ENCODE results near the gene ETHE1. TPM values are rescaled to one million over a fixed set of nuclear protein-coding genes. Genes with fewer than 3 reads are reported as not detected.
"Not testable (repeated sequence)": the region's sequence is repeated elsewhere in the genome, so short reads cannot be mapped to it uniquely, and the experiment has no call there.

The ETHE1 gene
- total and polyA plus RNA-seq, 5 experiments from 2014 or later, result 23.9 to 78.7 (median 62.0) TPM

- H3K9me3 Mint-ChIP-seq, result peaks cover 0 to 6% (median 3%) of the 10 kb centered on the region in 9 donors
- DNase-seq (peak; percentile 90 to 98 (median 95)), ATAC-seq (peak; percentile 74 to 77)
- no peaks in the 10 kb centered on the region for H3K27me3 Mint-ChIP-seq
- POLR2A ChIA-PET, result interaction anchor here (0.6 to 8.0 kb wide), 17 partner anchors 9 to 221 kb away, joined by 3 to 51 read pairs (median 6); partner anchors contain the start of genes IRGQ, PHLDB3, SMG9 and ZNF576
- H3K36me3 Mint-ChIP-seq, result peaks cover 5 to 21% (median 9%) of the 10 kb centered on the region in 3 donors
- H3K27ac Mint-ChIP-seq, result peak overlapping the region; percentile 90 to 99 (median 98)
- H3K4me3 Mint-ChIP-seq, result peak overlapping the region; percentile 88 to 100 (median 97)
- H3K4me1 Mint-ChIP-seq, result peaks cover 13 to 32% (median 19%) of the 10 kb centered on the region in 4 donors
These were observed 6.7 kb upstream of the ETHE1 start for GRCh38 chr19:43533546-43534304.

- H3K27ac Mint-ChIP-seq, result peak within 1 kb of the TSS; percentile 90 to 99 (median 98)
- H3K4me3 Mint-ChIP-seq, result peak within 1 kb of the TSS; percentile 88 to 100 (median 97)
- peaks cover 0 to 15% (median 3%) of the 10 kb centered on the region in 3 donors for H3K36me3 Mint-ChIP-seq
- peaks cover 0 to 2% (median 0%) of the 10 kb centered on the region in 9 donors for H3K9me3 Mint-ChIP-seq
- POLR2A ChIA-PET, result interaction anchor here (0.6 to 8.0 kb wide), 22 partner anchors 8 to 1263 kb away, joined by 3 to 51 read pairs (median 5); partner anchors contain the start of genes IRGQ, PHLDB3, SMG9 and ZNF576
- no peaks in the 10 kb centered on the region for H3K27me3 Mint-ChIP-seq
- peaks cover 13 to 32% (median 20%) of the 10 kb centered on the region in 4 donors for H3K4me1 Mint-ChIP-seq
- ATAC-seq (peak; percentile 60 to 70), DNase-seq (peak; percentile 70 to 93 (median 82))
These were observed 6.1 kb upstream of the ETHE1 start, which contains the start of gene ZNF575 for GRCh38 chr19:43532962-43533545. Gene ZNF575 (plus strand): TSS chr19:43533188. CDS start chr19:43534423, 1,235 bp downstream.

GRCh38 chr19:43532571-43532961 is 5.6 kb upstream of the ETHE1 start:
- H3K27me3 Mint-ChIP-seq, result no peaks in the 10 kb centered on the region
- peaks cover 0 to 11% (median 2%) of the 10 kb centered on the region in 3 donors for H3K36me3 Mint-ChIP-seq
- peaks cover 13 to 32% (median 23%) of the 10 kb centered on the region in 4 donors for H3K4me1 Mint-ChIP-seq
- POLR2A ChIA-PET, result interaction anchor here (0.6 to 8.0 kb wide), 18 partner anchors 8 to 1262 kb away, joined by 3 to 51 read pairs (median 6); partner anchors contain the start of genes IRGQ, PHLDB3 and ZNF576
- H3K9me3 Mint-ChIP-seq, result no peaks in the 10 kb centered on the region
- DNase-seq, result peak in 1 of 10 donors; percentile 40
- ATAC-seq, result peak; percentile 18 to 40
- H3K4me3 Mint-ChIP-seq, result peak overlapping the region; percentile 87 to 99 (median 95)
- peak overlapping the region; percentile 89 to 97 (median 94) for H3K27ac Mint-ChIP-seq

DNA sequence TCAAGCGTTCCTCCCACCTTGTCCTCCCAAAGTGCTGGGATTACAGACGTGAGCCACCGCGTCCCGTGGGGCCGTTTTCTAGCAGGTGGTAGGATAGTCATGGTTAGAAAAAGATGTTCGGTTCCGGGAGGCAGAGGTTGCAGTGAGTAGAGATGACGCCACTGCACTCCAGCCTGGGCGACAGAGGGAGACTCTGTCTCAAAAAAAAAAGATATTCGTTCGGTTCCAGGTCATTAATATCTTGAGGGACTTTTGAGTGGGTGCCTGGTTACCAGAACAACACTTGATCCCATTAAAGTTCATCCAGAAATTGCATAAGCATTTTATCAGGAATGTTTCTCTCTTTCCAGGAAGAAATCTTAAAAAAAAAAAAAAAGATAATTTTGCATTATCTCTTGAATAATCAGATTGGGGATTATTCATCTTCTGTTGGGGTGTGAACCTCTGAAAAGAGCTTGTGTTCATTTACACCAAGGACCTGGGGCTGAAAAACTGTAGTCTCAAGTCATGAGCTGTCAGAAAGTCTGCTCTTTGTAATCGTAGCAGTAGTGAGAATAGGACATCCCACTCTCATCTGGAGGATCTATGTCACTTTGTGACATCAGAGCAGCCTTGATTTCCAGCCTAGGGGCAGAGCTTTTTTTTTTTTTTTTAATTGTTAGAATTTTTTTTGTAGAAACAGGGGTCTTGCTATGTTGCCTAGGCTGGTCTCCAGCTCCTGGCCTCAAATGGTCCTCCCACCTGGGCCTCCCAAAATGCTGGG is 1.0 kb upstream of the ETHE1 start:
- POLR2A ChIA-PET, result interaction anchor here (0.7 to 1.6 kb wide), 5 partner anchors 8 to 90 kb away, joined by 3 to 4 read pairs (median 3); no protein-coding TSS in a partner anchor
- H3K36me3 Mint-ChIP-seq, result no peaks in the 10 kb centered on the region

DNA sequence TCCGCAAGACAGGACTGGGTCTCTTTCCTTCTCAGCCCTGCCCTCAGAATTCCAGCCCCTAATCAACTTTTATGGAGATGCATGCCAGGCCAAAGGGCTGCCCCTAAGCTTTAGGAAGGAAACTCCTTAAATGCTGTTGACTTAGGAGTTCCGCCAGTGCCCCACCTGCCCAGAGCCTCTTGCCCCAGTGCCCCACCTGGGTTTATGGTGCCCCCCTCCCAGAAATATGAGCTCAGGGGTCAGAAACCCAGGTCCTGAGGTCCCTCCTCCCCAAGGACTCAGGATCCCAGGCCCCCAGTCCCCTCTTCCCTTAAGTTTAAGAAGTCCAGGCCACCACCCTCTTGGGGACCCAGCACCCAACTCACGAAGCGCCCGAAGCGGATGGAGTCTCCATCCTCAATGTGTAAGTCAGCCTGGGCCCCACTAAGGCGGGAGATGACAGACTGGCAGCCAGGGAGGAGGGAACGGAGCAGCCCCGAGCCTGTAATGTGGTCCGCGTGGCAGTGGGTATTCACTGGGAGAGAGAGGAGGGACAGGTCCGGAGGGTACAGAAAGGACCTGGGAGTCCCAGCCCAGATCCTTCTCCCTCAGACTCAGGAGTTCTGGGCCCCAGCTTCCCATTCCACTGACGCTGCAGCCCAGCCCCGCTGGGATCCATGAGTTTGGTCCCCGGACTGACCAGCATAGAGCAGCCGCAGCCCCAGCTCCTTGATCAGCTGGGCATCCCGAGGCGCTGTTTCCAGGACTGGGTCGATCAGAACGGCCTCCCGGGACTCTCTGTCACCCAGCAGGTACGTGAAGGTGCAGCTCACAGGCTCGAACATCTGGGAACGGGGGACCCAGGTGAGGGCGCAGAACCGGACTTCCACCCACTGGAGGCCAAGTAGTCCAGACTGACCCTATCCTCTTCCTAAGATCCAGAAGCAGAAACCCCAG is 897 bp downstream of the ETHE1 start:
- ATAC-seq (peak; percentile 29 to 32), DNase-seq (peak in 2 of 10 donors; percentile 16 to 19)
- Mint-ChIP-seq H3K27me3 (no peaks in the 10 kb centered on the region), H3K27ac (peak overlapping the region; percentile 75 to 95 (median 90)), H3K4me3 (peak overlapping the region; percentile 73 to 94 (median 79)), H3K36me3 (peaks cover 0 to 2% (median 0%) of the 10 kb centered on the region in 3 donors), H3K9me3 (no peaks in the 10 kb centered on the region), H3K4me1 (peaks cover 10 to 36% (median 27%) of the 10 kb centered on the region in 4 donors)
- POLR2A ChIA-PET, result interaction anchor here (0.6 to 3.0 kb wide), 5 partner anchors 55 to 87 kb away, joined by 3 to 21 read pairs (median 11); partner anchors contain the start of genes IRGQ and ZNF576

More for the DNA sequence above, 1.0 kb upstream of the ETHE1 start:
- Mint-ChIP-seq H3K27me3 (no peaks in the 10 kb centered on the region), H3K4me1 (peaks cover 13 to 43% (median 34%) of the 10 kb centered on the region in 4 donors), H3K9me3 (no peaks in the 10 kb centered on the region), H3K27ac (peak overlapping the region in 2 of 10 donors; percentile 43 to 56), H3K4me3 (peak overlapping the region in 5 of 10 donors; percentile 15 to 78 (median 49))
- ATAC-seq (no peak), DNase-seq (no peak)

DNA sequence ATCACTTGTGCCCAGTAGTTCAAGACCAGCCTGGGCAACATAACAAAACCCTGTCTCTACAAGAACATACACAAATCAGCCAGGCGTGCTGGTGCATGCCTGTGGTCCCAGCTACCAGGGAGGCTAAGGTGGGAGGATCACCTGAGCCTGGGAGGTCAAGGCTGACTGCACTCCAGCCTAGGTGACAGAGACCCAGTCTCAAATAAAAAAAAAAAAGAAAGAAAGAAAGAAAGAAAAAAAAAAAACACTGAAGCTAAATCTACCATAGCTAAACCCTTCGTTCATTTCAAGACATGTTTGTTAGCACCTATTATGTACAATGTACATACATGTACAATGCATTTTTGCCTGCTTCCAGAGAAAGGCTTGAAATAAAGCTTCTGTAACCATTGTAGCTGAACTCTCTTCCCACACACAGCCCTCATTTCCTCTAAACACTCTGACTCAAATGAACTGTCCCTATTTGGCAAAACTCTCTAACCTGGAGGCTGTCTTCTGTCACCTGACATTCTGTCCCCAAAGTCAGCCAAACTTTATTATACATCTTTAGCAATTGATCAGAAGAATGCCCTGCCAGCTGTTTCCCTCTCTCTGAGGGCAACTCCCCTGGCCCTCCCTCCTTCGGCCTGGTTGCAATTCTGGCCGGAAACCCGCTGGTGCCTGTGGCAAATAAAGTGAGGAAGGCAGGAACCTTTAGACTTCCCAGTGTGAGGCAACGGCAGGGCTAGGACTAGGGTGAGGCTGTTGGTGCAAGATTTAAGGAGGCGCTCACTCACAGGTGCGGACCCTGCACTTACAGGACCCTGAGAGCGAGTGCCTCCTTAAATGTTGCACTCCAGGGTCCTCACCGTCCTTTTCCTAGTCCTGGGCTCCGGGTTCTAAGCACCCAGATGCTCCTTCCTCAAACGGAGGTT is 1.8 kb downstream of the ETHE1 start:
- DNase-seq (peak in 7 of 10 donors; percentile 2 to 69 (median 38)), ATAC-seq (peak; percentile 60 to 76)
- POLR2A ChIA-PET, result interaction anchor here (0.6 to 3.0 kb wide), 7 partner anchors 8 to 90 kb away, joined by 3 to 21 read pairs (median 8); partner anchors contain the start of genes IRGQ, ZNF575 and ZNF576
- peak overlapping the region; percentile 75 to 95 (median 88) for H3K27ac Mint-ChIP-seq
- no peaks in the 10 kb centered on the region for H3K27me3 Mint-ChIP-seq
- H3K36me3 Mint-ChIP-seq, result peaks cover 0 to 2% (median 0%) of the 10 kb centered on the region in 3 donors
- no peaks in the 10 kb centered on the region for H3K9me3 Mint-ChIP-seq
- peak overlapping the region; percentile 73 to 94 (median 79) for H3K4me3 Mint-ChIP-seq
- H3K4me1 Mint-ChIP-seq, result peaks cover 10 to 36% (median 27%) of the 10 kb centered on the region in 4 donors

GRCh38 chr19:43523696-43524095 is 3.3 kb downstream of the ETHE1 start:
- H3K27ac Mint-ChIP-seq, result peak overlapping the region in 1 of 10 donors; percentile 18
- peaks cover 14 to 43% (median 32%) of the 10 kb centered on the region in 4 donors for H3K4me1 Mint-ChIP-seq
- not testable (repeated sequence) for ATAC-seq, H3K4me3 Mint-ChIP-seq, H3K36me3 Mint-ChIP-seq, H3K27me3 Mint-ChIP-seq, H3K9me3 Mint-ChIP-seq, DNase-seq
- POLR2A ChIA-PET, result interaction anchor here (0.6 to 3.0 kb wide), 3 partner anchors 10 to 89 kb away, joined by 3 to 21 read pairs (median 4); partner anchors contain the start of gene ZNF575

DNA sequence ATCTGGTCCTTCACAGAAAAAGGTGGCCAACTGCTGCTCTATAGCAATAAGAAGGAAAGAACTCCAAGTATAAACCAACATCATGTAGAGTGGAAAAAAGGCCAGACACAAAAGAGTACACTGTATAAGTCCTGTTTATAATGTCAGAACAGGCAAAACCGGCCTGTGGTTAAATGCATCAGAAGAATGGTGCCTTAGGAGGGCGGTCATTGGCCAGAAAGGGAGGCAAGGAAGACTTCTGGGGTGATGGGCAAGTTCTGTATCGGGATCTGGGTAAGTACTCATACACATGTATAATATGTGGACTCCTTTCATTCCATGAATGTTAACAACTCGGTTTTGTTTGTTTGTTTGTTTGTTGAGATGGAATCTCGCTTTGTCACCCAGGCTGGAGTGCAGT is 4.1 kb downstream of the ETHE1 start:
- H3K9me3 Mint-ChIP-seq, result no peaks in the 10 kb centered on the region
- H3K27ac Mint-ChIP-seq, result peak overlapping the region in 7 of 10 donors; percentile 2 to 77 (median 43)
- DNase-seq, result no peak
- ATAC-seq, result no peak
- H3K27me3 Mint-ChIP-seq, result no peaks in the 10 kb centered on the region
- POLR2A ChIA-PET, result interaction anchor here (0.6 to 1.1 kb wide), 2 partner anchors 60 to 88 kb away, joined by 3 read pairs; no protein-coding TSS in a partner anchor
- H3K36me3 Mint-ChIP-seq, result peaks cover 0 to 6% (median 2%) of the 10 kb centered on the region in 3 donors
- H3K4me1 Mint-ChIP-seq, result peaks cover 16 to 43% (median 33%) of the 10 kb centered on the region in 4 donors
- peak overlapping the region in 1 of 10 donors; percentile 15 for H3K4me3 Mint-ChIP-seq

DNA sequence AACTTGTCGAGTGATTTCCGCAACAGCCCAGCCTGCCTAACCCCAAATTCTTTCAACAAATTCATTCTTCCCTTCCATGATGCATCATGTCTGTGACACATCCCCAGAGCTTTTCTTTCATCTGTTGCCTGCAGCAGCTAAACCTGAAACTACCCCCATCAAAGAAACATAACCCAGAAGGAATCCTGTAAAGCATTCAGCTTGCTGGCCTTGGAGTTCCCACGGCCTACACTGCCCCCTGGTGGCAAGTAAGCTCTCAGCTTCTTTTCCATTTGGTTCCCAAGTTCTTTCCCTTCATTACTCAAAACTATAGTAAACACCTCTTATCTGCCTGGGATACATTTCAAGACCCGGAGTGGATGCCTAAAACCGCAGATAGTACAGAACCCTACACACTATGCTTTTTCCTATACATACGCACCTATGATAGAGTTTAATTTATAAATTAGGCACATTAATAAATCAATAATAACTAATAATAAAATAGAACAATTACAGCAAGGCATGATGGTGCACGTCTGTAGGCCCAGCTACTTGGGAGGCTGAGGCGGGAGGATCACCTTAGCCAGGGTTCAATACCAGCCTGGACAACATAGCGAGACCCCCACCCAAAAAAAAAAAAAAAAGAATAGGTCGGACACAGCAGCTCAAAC is 7.4 kb downstream of the ETHE1 start:
- H3K27me3 Mint-ChIP-seq, result no peaks in the 10 kb centered on the region
- peak; percentile 69 to 88 (median 78) for DNase-seq
- POLR2A ChIA-PET, result interaction anchor here (0.5 to 3.8 kb wide), 14 partner anchors 8 to 417 kb away, joined by 3 to 52 read pairs (median 4); partner anchors contain the start of genes IRGQ and ZNF576
- peaks cover 0 to 14% (median 2%) of the 10 kb centered on the region in 3 donors for H3K36me3 Mint-ChIP-seq
- peak; percentile 89 to 95 for ATAC-seq
- peak overlapping the region in 3 of 10 donors; percentile 2 to 16 (median 13) for H3K4me3 Mint-ChIP-seq
- H3K4me1 Mint-ChIP-seq, result peaks cover 9 to 17% (median 16%) of the 10 kb centered on the region in 4 donors
- peak overlapping the region in 6 of 10 donors; percentile 23 to 73 (median 44) for H3K27ac Mint-ChIP-seq
- no peaks in the 10 kb centered on the region for H3K9me3 Mint-ChIP-seq
